SJSA1 (cell line): Measurements from ENCODE around the gene SPDYE3. TPM values are rescaled to one million over a fixed set of nuclear protein-coding genes. Genes with fewer than 3 reads are reported as not detected.
"Not testable (repeated sequence)": the region's sequence is repeated elsewhere in the genome, so short reads cannot be mapped to it uniquely, and the experiment has no call there.

Experiments
- DNase-seq, 2 experiments: peaks; one replicate each; pipeline ENCODE4 v3.0.0-alpha.2; 2015 to 2020; ENCODE audit warnings: low spot score in 2 of 2, low read depth in 1 of 2
- H3K27ac ChIP-seq: fragments of 250-450 bp; sonication (Bioruptor Pico); 2 replicates; pipeline ENCODE4 v1.5.1; 2020; ENCODE audit warnings: mild to moderate bottlenecking, moderate library complexity
- H3K27me3 ChIP-seq: fragments of 250-450 bp; sonication (Bioruptor Pico); replicated peaks from 2 replicates; pipeline ENCODE4 v1.5.1; 2020; ENCODE audit warnings: mild to moderate bottlenecking, moderate library complexity
- H3K36me3 ChIP-seq: fragments of 250-450 bp; sonication (Bioruptor Pico); 2 replicates; pipeline ENCODE4 v1.5.1; 2020; ENCODE audit warnings: mild to moderate bottlenecking
- H3K4me1 ChIP-seq: fragments of 250-450 bp; sonication (Bioruptor Pico); replicated peaks from 2 replicates; pipeline ENCODE4 v1.6.1; 2021; ENCODE audit warnings: mild to moderate bottlenecking
- H3K4me3 ChIP-seq: fragments of 250-450 bp; sonication (Bioruptor Pico); 2 replicates; pipeline ENCODE4 v1.5.1; 2020; ENCODE audit warnings: mild to moderate bottlenecking
- H3K9me3 ChIP-seq: fragments of 250-450 bp; sonication (Bioruptor Pico); replicated peaks from 2 replicates; pipeline ENCODE4 v1.5.1; 2020; ENCODE audit warnings: mild to moderate bottlenecking
- total RNA-seq: library from RNA; depleted of rRNA; stranded (reverse); fragments of >200 nt; shearing (Covaris generic); gene quantifications from 2 replicates; pipeline ENCODE4 v1.2.3, GENCODE V29; 2014

The SPDYE3 gene
- total RNA-seq, 1 experiment from 2014 or later, result not detected

GRCh38 chr7:100271716-100272537 lies 35.6 kb upstream of the SPDYE3 start:
- DNase-seq, result peak; percentile 77 to 97
- Histone ChIP-seq H3K4me1 (peaks cover 17% of the 10 kb centered on the region), H3K9me3 (no peaks in the 10 kb centered on the region), H3K27me3 (no peaks in the 10 kb centered on the region), H3K36me3 (no peaks in the 10 kb centered on the region), H3K27ac (no peak overlapping the region), H3K4me3 (peak overlapping the region; percentile 77)

DNA sequence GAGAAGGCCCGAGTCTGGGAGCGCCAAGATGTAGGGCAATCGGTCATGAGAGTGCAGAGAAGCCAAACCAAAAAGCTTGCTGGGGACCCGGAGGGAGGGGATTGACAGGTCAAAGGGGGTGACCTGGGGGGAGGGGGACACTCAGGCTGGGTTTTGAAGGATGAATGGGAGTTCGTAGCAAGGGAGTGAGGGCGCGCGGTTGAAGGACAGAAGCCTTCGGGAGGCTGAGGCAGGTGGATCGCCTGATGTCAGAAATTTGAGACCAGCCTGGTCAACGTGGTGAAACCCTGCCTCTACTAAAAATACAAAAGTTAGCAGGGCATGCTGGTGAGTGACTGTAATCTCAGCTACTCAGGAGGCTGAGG lies 35.0 kb upstream of the SPDYE3 start:
- Histone ChIP-seq H3K4me1 (peaks cover 17% of the 10 kb centered on the region), H3K4me3 (peak overlapping the region; percentile 77)
- not testable (repeated sequence) for H3K36me3 ChIP-seq, H3K27ac ChIP-seq, H3K27me3 ChIP-seq, DNase-seq, H3K9me3 ChIP-seq

DNA sequence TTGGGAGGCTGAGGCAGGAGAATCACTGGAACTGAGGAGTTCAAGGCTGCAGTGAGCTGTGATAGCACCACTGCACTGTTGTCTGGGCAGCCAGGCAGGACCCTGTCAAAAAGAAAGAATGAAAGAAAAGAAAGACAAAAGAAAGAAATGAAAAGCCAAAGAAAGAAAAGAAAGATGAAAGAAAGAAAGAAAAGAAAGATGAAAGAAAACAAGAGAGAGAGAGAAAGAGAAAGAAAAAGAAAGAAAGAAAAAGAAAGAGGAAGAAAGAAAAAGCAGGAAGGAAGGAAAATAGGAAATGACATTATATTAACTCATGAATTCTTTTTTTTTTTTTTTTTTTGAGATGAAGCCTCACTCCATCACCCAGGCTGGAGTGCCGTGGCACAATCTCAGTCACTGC lies 32.4 kb upstream of the SPDYE3 start:
- Histone ChIP-seq H3K27ac (no peak overlapping the region), H3K9me3 (no peaks in the 10 kb centered on the region), H3K36me3 (no peaks in the 10 kb centered on the region), H3K4me1 (peaks cover 15% of the 10 kb centered on the region), H3K27me3 (no peaks in the 10 kb centered on the region), H3K4me3 (no peak overlapping the region)
- no peak for DNase-seq

- not testable (repeated sequence) for H3K4me1 ChIP-seq, H3K27ac ChIP-seq, H3K27me3 ChIP-seq, H3K4me3 ChIP-seq, DNase-seq, H3K36me3 ChIP-seq, H3K9me3 ChIP-seq
Observed at GRCh38 chr7:100276126-100276525, 31.4 kb upstream of the SPDYE3 start.

GRCh38 chr7:100282069-100282608 lies 25.4 kb upstream of the SPDYE3 start:
- H3K27me3 ChIP-seq, H3K36me3 ChIP-seq, H3K4me1 ChIP-seq, H3K4me3 ChIP-seq, H3K9me3 ChIP-seq, DNase-seq, H3K27ac ChIP-seq: not testable (repeated sequence)

- H3K4me1 ChIP-seq, H3K27ac ChIP-seq, H3K36me3 ChIP-seq, H3K4me3 ChIP-seq, DNase-seq, H3K9me3 ChIP-seq, H3K27me3 ChIP-seq: not testable (repeated sequence)
Observed at GRCh38 chr7:100283147-100283546, 24.4 kb upstream of the SPDYE3 start.

DNA sequence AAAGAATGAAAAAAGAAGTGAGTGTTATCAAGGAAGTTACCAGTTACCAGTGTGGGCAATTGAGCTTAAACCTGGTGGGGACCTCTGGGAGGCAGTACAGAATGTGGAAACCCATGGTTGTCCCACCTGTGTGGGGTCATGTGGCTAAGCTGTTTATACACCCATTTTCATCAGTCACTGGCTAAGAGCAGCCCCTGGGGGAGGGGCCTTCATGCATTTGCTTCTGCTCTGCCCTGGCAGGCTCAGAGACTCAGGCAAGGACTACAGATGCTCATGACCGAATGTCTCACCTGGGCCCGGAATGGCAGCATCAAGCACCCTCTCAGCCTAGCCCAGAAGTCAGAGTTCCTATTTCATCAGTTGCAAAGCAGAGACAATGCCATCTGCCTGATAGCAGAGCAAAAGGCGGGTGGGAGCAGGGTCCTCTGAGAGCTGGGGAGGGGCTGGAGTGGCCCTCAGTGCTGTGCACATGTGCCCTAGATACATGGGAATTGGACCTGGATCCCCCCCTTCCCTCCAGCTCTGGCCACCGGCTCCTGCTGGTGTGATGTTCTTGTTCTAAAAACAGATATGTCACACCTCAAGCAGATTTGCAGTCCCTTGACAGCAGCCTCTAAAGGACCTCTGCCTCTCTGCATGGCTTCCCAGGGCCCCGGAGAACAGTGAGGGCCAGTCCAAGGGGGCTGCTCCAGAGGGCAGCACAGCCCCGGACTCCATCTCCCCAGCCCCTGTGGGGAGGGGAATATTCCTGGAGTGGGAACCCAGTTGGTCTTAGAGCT lies 20.1 kb upstream of the SPDYE3 start:
- not testable (repeated sequence) for H3K27me3 ChIP-seq, H3K27ac ChIP-seq, H3K36me3 ChIP-seq, H3K4me3 ChIP-seq, H3K9me3 ChIP-seq, DNase-seq, H3K4me1 ChIP-seq

DNA sequence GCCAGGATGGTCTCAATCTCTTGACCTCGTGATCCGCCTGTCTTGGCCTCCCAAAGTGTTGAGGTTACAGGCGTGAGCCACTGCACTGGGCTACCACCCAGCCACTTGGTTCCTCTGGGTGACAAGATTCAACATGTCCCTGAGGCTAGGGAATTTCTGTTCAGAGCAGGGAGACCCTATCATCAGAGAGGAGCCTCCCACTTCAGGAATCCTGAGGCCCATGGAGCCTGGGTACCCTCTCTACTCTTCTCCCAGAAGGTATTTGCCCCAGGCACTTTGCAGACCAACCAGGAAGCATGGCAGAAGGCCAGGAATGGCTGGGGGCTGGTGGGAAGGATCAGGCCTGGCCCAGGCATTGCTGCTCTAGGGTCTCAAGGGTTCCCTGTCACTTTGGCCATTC lies 19.2 kb upstream of the SPDYE3 start:
- not testable (repeated sequence) for H3K27me3 ChIP-seq, H3K9me3 ChIP-seq, H3K4me1 ChIP-seq, DNase-seq, H3K27ac ChIP-seq, H3K36me3 ChIP-seq, H3K4me3 ChIP-seq

GRCh38 chr7:100292162-100292561 lies 15.3 kb upstream of the SPDYE3 start:
- not testable (repeated sequence) for H3K27ac ChIP-seq, H3K36me3 ChIP-seq, H3K4me1 ChIP-seq, H3K27me3 ChIP-seq, H3K4me3 ChIP-seq, DNase-seq, H3K9me3 ChIP-seq

DNA sequence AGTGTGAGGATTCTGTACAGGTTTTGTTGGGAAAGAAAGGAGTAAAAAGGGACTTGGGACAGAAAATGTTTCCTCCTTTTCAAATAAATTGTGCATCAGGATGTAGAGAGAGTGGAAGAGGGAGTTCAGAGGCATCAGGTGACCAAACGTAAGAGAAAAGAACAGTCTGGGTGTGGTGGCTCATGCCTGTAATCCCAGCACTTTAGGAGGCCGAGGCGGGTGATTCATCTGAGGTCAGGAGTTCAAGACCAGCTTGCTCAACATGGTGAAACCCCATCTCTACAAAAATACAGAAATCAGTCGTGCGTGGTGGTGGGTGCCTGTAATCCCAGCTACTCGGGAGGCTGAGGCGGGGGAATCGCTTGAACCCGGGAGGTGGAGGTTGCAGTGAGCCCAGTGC lies 12.2 kb upstream of the SPDYE3 start:
- not testable (repeated sequence) for H3K27me3 ChIP-seq, H3K9me3 ChIP-seq, H3K4me1 ChIP-seq, H3K36me3 ChIP-seq, H3K4me3 ChIP-seq
- H3K27ac ChIP-seq, result peak overlapping the region; percentile 34; the same call in 1 of the 2 replicates
- DNase-seq, result peak; percentile 29 to 60

GRCh38 chr7:100297852-100298631 lies 9.5 kb upstream of the SPDYE3 start:
- not testable (repeated sequence) for H3K4me1 ChIP-seq, DNase-seq, H3K4me3 ChIP-seq, H3K27ac ChIP-seq, H3K9me3 ChIP-seq, H3K36me3 ChIP-seq, H3K27me3 ChIP-seq

DNA sequence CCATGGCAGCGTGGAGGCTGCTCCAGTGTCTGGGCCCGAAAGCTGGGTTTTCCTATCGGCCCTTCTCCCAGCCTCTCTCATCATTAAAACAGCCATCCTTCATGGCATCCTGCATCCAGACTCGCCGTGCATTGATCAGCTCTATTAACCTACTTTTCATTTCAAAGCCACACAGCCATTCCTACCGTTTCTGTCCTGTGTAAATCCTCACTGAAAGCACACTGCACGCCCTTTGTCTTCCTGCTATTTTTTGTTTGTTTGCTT lies 8.9 kb upstream of the SPDYE3 start:
- not testable (repeated sequence) for H3K27me3 ChIP-seq, H3K9me3 ChIP-seq, DNase-seq, H3K4me1 ChIP-seq, H3K36me3 ChIP-seq, H3K27ac ChIP-seq, H3K4me3 ChIP-seq

- H3K4me1 ChIP-seq, H3K36me3 ChIP-seq, H3K27ac ChIP-seq, H3K27me3 ChIP-seq, H3K9me3 ChIP-seq, DNase-seq, H3K4me3 ChIP-seq: not testable (repeated sequence)
Observed at GRCh38 chr7:100304526-100304925, 3.0 kb upstream of the SPDYE3 start.

GRCh38 chr7:100318329-100318728 lies 10.8 kb downstream of the SPDYE3 start:
- not testable (repeated sequence) for DNase-seq, H3K27ac ChIP-seq, H3K36me3 ChIP-seq, H3K4me1 ChIP-seq, H3K27me3 ChIP-seq, H3K9me3 ChIP-seq, H3K4me3 ChIP-seq
